Colon (tissue), 2 donors: Measurements from ENCODE around the gene PEAR1.

Experiments used
- FAIRE-seq: peaks from 2 replicates; lab custom pipeline; 2012; peaks lifted over from hg19 to GRCh38; lab: Jason Lieb, UNC
- donor health status: control.
- donor health status: control.

Gene PEAR1

DNA sequence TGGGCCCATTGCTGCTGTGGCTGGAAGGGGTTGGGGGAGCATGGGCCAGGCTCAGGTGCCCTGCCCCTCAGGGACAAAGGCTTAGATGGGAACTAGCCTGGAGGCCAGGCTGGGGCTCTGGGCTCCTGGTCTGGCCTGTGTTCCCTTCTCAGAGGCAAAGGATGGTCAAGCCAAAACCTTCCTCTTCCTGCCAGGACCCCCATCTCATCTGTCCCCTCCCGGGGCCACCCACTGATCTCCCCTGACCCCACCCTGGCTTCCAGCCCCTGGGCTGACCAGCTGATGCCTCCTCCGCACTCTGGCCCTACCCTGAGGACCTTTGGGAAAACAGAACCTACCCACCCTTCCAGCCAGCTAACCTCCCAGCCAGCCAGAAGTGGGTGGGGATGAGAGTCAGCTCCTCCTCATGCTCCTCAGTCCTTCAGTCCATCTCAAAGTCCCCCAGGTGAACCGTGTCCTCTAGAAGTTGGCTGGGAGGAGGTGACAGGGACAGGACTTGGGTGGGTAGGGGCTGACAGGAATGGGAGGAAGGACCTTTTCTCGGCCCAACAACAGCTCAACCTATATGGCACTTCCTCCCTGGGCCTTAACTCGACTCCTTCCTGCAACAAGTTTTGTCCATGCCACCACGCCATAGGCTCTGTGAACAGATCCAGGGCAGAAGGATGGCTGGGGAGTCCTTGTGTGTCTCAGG is 7.5 kb downstream of the PEAR1 start:
- FAIRE-seq: no peak

DNA sequence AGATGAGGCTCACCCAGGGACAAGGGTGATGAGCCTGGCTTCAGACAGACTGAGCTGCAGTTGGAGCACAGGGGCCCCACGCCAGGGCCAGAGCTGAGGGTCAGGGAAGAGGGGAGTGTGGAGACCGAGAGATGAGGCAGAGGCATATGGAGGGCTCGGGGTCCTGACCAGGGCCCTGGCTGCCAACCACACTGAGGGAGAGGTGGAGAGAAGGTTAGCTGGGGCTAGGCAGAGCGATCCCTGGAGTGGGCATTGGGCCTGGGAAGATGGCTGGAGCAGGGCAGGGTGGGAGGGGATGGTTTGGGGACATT is 8.0 kb downstream of the PEAR1 start:
- FAIRE-seq: no peak

- no peak for FAIRE-seq
Measured at GRCh38 chr1:156901966-156902915, 8.7 kb downstream of the PEAR1 start.

- no peak for FAIRE-seq
Measured at GRCh38 chr1:156903328-156904091, 10.0 kb downstream of the PEAR1 start.

- FAIRE-seq: no peak
Measured at GRCh38 chr1:156904187-156904959, 10.9 kb downstream of the PEAR1 start.

- FAIRE-seq: no peak
Measured at GRCh38 chr1:156905176-156905575, 11.7 kb downstream of the PEAR1 start.

- FAIRE-seq: no peak
Measured at GRCh38 chr1:156905651-156906050, 12.1 kb downstream of the PEAR1 start.

DNA sequence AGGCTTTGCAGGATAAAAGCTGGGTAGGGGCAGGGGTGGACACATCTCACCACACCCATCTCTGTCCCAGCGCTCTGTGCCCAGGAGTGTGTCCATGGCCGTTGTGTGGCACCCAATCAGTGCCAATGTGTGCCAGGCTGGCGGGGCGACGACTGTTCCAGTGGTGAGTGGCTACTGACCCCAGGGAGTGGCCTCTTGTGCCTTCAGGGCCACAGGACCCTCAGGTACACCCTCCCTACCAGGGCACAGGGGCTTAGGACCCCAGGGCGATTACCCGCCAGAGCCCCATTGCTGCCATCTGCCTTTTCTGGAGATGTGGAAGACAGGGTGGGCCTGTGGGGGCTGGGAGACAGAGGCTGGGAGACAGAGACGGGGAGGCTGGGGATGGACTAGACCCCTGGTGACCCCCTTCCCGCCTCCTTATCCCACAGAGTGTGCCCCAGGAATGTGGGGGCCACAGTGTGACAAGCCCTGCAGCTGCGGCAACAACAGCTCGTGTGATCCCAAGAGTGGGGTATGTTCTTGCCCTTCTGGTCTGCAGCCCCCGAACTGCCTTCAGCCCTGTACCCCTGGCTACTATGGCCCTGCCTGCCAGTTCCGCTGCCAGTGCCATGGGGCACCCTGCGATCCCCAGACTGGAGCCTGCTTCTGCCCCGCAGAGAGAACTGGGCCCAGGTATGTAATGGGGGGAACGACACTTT is 12.8 kb downstream of the PEAR1 start:
- no peak for FAIRE-seq

GRCh38 chr1:156908541-156908940 is 15.0 kb downstream of the PEAR1 start:
- no peak for FAIRE-seq

DNA sequence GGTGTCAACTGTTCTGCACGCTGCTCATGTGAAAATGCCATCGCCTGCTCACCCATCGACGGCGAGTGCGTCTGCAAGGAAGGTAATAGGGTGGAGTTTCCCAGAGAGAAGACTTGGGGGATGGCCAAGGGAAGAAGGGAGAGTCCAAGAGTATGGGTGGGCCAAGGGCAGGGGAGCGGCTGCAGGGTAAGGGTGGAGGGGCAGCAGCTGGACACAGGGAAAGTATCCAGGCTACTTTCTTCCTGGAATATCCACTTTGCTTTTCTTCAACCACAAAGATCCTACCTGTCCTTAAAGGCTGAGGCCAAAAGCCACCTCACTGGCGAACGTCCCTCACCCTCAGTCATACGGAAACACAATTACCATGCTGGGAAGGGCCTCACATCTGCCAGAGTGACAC is 15.4 kb downstream of the PEAR1 start:
- FAIRE-seq: no peak

GRCh38 chr1:156909671-156910070 is 16.2 kb downstream of the PEAR1 start:
- FAIRE-seq: no peak

DNA sequence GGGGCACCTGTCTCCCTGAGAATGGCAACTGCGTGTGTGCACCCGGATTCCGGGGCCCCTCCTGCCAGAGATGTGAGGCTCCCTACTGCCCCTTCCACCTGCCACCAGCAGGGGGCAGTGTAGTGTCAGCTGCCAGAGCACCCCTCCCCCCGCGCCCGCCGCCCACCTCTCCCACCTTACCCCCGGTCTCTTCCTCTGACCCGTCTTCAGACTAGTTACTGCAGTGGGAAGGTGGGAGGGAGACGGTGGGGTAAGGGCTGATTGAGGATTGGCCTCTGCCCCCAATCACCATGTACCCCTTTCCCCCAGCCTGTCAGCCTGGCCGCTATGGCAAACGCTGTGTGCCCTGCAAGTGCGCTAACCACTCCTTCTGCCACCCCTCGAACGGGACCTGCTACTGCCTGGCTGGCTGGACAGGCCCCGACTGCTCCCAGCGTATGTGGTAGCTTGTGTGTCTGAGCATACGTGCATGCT is 16.8 kb downstream of the PEAR1 start:
- no peak for FAIRE-seq

DNA sequence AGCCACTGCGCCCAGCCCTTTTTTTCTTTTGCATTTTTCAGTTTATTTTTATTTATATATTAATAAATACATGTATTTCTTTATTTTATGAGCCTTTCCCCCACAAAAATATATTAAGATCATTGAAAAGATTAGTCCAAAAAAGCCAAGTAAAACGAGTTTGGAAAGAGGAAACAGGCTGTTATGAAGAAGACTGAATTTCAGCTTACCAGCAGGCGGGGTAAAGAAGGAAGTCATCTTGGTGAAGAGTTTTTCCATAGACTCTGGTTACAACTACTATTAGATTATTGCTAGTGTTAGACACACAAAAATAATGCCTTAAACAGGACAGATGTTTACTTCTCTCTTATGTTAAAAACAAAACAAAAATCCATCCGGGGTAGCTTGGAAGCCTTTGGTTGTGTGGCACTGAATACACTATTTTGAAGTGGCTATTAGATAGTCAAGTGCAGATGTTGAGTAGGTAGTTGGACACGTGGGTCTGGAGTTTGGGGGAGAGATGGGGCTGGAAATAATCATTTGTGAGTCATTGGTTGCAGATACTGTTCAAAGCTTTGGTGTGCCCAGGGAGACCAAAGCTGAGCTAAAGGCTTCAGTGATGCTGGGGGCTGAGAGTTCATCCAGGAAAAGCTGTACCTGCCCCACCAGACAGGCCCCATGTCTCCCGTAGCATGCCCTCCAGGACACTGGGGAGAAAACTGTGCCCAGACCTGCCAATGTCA is 18.2 kb downstream of the PEAR1 start:
- no peak for FAIRE-seq

DNA sequence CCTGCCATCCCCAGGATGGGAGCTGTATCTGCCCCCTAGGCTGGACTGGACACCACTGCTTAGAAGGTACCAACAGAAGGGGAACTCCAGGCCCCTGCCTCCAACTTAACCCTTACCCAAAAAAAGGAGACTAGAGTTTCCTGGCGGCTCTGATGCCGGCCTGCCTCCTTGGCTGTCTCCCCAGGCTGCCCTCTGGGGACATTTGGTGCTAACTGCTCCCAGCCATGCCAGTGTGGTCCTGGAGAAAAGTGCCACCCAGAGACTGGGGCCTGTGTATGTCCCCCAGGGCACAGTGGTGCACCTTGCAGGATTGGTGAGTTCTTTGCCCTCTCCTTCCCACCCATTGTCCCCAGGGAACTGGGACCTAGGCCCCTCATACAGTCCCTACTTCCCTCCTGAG is 18.8 kb downstream of the PEAR1 start:
- FAIRE-seq: no peak

DNA sequence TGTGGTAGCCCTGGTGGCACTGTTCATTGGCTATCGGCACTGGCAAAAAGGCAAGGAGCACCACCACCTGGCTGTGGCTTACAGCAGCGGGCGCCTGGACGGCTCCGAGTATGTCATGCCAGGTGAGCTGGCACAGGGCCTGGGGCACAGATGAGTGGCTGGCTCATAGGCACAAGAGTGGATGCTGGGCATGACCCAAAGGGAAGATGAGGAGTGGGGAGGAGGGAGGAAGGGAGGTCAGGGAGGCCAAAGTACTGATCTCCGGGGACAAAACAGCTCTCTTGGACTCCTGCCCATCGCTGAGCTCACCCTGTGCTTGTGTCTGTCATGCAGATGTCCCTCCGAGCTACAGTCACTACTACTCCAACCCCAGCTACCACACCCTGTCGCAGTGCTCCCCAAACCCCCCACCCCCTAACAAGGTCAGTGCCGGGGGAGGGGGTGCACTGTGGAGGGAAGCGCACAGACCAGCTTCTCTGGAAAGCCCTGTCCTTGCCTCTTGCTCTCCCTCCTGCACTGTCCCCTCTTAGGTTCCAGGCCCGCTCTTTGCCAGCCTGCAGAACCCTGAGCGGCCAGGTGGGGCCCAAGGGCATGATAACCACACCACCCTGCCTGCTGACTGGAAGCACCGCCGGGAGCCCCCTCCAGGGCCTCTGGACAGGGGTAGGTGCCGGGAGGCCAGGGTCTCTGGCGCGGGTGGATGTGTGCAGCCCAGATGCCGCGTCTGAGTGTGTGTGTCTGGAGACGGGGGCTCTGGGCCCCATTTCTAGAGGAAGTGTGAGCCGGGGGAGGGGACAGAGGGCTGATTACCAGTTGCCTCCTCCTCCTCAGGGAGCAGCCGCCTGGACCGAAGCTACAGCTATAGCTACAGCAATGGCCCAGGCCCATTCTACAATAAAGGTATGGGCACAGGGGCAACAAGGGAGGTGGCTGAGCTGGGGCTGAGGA is 19.6 kb downstream of the PEAR1 start:
- FAIRE-seq: no peak

GRCh38 chr1:156913809-156914387 is 20.4 kb downstream of the PEAR1 start:
- no peak for FAIRE-seq

DNA sequence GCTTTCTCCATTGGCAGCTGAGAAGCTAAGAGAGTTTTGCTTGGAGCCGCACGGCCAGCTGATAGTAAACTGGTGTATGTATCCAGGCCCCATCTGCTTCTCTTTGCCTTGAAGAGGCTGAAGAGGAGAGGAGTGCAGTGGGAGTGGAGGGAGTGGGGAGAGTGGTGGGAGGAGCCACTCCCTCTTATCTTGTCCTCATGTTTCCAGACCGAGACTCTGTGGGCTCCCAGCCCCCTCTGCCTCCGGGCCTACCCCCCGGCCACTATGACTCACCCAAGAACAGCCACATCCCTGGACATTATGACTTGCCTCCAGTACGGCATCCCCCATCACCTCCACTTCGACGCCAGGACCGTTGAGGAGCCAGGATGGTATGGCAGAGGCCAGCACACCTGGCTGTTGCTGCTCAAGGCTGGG is 20.9 kb downstream of the PEAR1 start:
- FAIRE-seq: no peak

DNA sequence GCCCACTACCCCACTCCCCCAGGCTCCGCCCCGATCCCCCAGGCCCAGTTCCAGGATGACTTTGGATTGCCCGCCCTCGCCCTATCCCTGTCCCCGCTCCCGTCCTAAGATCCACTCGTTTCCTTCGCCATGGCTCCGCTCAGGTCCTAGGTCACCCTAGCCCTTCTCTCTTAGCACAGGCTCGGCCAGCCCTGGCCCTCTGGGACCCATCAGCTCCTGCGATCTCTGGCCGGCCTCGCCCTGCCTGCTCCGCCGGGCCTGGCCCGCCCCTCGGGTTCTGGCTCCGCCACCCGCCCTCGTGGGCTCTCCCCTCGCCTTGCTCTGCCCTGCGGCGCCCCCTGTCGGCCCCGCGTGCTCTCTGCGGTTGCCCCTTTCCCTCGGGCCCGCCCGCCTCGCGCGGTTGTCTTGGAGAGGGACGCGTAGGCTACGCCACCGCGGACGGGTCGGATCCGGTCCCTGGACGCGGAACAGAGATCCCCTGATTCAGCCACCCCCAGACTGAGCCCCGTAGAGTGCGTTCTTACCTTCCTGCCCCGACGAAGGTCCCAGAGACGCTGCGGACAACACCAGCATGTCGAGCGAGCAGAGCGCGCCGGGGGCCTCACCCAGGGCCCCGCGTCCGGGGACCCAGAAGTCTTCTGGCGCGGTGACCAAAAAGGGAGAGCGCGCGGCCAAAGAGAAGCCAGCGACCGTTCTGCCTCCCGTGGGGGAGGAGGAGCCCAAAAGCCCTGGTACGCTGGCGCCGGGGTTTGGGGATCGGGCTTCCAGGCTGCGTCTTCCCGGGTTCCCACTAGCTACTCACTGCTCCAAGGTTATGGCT is 26.9 kb downstream of the PEAR1 start, which contains the start of gene LRRC71:
Gene LRRC71, plus strand, starts transcription at position 400 of the 820 bp plus-strand sequence. Its CDS starts 172 bp downstream, at position 572.
- FAIRE-seq: no peak
